ENCODE measurements around the gene CDH4.

CDH4 gene

GRCh38 chr20:61722146-61722678 is 470.2 kb downstream of the CDH4 start:
- no peak for DNase-seq (ENCODE audit: low read depth)

GRCh38 chr20:61723529-61724257 is 471.6 kb downstream of the CDH4 start:
- no peak for DNase-seq (ENCODE audit: low read depth)

- no peak for DNase-seq (ENCODE audit: low read depth)
These were observed 472.3 kb downstream of the CDH4 start for GRCh38 chr20:61724376-61724775.

- DNase-seq (ENCODE audit: low read depth): no peak
These were observed 473.1 kb downstream of the CDH4 start for GRCh38 chr20:61725145-61725544.

GRCh38 chr20:61725966-61726365 is 473.9 kb downstream of the CDH4 start:
- DNase-seq (ENCODE audit: low read depth): no peak

- DNase-seq (ENCODE audit: low read depth): no peak
These were observed 474.9 kb downstream of the CDH4 start for GRCh38 chr20:61726979-61727378.

GRCh38 chr20:61727761-61728160 is 475.7 kb downstream of the CDH4 start:
- DNase-seq (ENCODE audit: low read depth): no peak

GRCh38 chr20:61728326-61728725 is 476.3 kb downstream of the CDH4 start:
- no peak for DNase-seq (ENCODE audit: low read depth)

GRCh38 chr20:61728786-61729770 is 477.0 kb downstream of the CDH4 start:
- no peak for DNase-seq (ENCODE audit: low read depth)

- DNase-seq (ENCODE audit: low read depth): no peak
These were observed 478.7 kb downstream of the CDH4 start for GRCh38 chr20:61730631-61731362.

GRCh38 chr20:61731363-61732181 is 479.5 kb downstream of the CDH4 start:
- DNase-seq (ENCODE audit: low read depth): no peak

- no peak for DNase-seq (ENCODE audit: low read depth)
These were observed 480.6 kb downstream of the CDH4 start for GRCh38 chr20:61732511-61733210.

GRCh38 chr20:61733216-61733615 is 481.2 kb downstream of the CDH4 start:
- no peak for DNase-seq (ENCODE audit: low read depth)

GRCh38 chr20:61733891-61734732 is 482.1 kb downstream of the CDH4 start:
- no peak for DNase-seq (ENCODE audit: low read depth)

- DNase-seq (ENCODE audit: low read depth): no peak
These were observed 482.9 kb downstream of the CDH4 start for GRCh38 chr20:61734733-61735502.

GRCh38 chr20:61735503-61735785 is 483.4 kb downstream of the CDH4 start:
- no peak for DNase-seq (ENCODE audit: low read depth)

- no peak for DNase-seq (ENCODE audit: low read depth)
These were observed 484.1 kb downstream of the CDH4 start for GRCh38 chr20:61736001-61736635.

- no peak for DNase-seq (ENCODE audit: low read depth)
These were observed 484.8 kb downstream of the CDH4 start for GRCh38 chr20:61736751-61737310.
